Right atrium auricular region (tissue), 2 donors: ENCODE measurements around the gene PPP2R5D. TPM values are rescaled to one million over a fixed set of nuclear protein-coding genes. Genes with fewer than 3 reads are reported as not detected.
"Not testable (repeated sequence)": the region's sequence is repeated elsewhere in the genome, so short reads cannot be mapped to it uniquely, and the experiment has no call there.

Experiments
- DNase-seq: peaks from one replicate; pipeline ENCODE4 v3.0.0-alpha.2; 2019; ENCODE audit warnings: low spot score
- H3K27ac ChIP-seq, 2 donors: fragments of 200-600 bp; sonication (generic); 1 replicate in 1 of 2; 2 replicates in 1 of 2; pipeline ENCODE4 v1.5.1; 2016 to 2019
- H3K27me3 ChIP-seq, 2 donors: fragments of 200-600 bp; sonication (generic); one replicate each; pipeline versions ENCODE4 v1.5.1 to v1.6.0; 2017 to 2019
- H3K36me3 ChIP-seq: fragments of 200-600 bp; sonication (generic); one replicate; pipeline ENCODE4 v1.5.1; 2016
- H3K4me1 ChIP-seq, 2 donors: fragments of 200-600 bp; sonication (generic); one replicate each; pipeline versions ENCODE4 v1.5.1 to v1.6.0; 2017 to 2019
- H3K4me3 ChIP-seq, 2 donors: fragments of 200-600 bp; sonication (generic); 1 replicate in 1 of 2; 2 replicates in 1 of 2; pipeline ENCODE4 v1.5.1; 2017 to 2019; ENCODE audit warnings: mild to moderate bottlenecking in 1 of 2, moderate library complexity in 1 of 2
- H3K9me3 ChIP-seq, 2 donors: fragments of 200-600 bp; sonication (generic); one replicate each; pipeline ENCODE4 v1.5.1; 2019
- total RNA-seq, 2 donors: library from RNA; depleted of rRNA; stranded (reverse); fragments of >200 nt; gene quantifications; one replicate each; pipeline ENCODE4 v1.1.0, GENCODE V29; 2016
- TF ChIP-seq, protein P1 (sequence below), 2 donors: fragments of 200-600 bp; sonication (generic); IDR thresholded peaks; one replicate each; pipeline ENCODE4 v1.5.1; 2019; ENCODE audit warnings: antibody characterized with exemption in 2 of 2

The PPP2R5D gene
- total RNA-seq, 2 donors from 2014 or later, result 32.8 to 41.1 TPM

- TF ChIP-seq, protein P1, sequence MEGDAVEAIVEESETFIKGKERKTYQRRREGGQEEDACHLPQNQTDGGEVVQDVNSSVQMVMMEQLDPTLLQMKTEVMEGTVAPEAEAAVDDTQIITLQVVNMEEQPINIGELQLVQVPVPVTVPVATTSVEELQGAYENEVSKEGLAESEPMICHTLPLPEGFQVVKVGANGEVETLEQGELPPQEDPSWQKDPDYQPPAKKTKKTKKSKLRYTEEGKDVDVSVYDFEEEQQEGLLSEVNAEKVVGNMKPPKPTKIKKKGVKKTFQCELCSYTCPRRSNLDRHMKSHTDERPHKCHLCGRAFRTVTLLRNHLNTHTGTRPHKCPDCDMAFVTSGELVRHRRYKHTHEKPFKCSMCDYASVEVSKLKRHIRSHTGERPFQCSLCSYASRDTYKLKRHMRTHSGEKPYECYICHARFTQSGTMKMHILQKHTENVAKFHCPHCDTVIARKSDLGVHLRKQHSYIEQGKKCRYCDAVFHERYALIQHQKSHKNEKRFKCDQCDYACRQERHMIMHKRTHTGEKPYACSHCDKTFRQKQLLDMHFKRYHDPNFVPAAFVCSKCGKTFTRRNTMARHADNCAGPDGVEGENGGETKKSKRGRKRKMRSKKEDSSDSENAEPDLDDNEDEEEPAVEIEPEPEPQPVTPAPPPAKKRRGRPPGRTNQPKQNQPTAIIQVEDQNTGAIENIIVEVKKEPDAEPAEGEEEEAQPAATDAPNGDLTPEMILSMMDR (IDR thresholded peaks at IDR 0.05), result no peak
- Histone ChIP-seq H3K4me3 (no peak overlapping the region), H3K4me1 (peaks cover 0 to 45% of the 10 kb centered on the region in 2 donors), H3K27ac (no peak overlapping the region), H3K36me3 (peaks cover 13% of the 10 kb centered on the region), H3K9me3 (no peaks in the 10 kb centered on the region), H3K27me3 (no peaks in the 10 kb centered on the region)
- DNase-seq, result no peak
Observed at GRCh38 chr6:42988486-42989020, 4.2 kb downstream of the PPP2R5D start.

DNA sequence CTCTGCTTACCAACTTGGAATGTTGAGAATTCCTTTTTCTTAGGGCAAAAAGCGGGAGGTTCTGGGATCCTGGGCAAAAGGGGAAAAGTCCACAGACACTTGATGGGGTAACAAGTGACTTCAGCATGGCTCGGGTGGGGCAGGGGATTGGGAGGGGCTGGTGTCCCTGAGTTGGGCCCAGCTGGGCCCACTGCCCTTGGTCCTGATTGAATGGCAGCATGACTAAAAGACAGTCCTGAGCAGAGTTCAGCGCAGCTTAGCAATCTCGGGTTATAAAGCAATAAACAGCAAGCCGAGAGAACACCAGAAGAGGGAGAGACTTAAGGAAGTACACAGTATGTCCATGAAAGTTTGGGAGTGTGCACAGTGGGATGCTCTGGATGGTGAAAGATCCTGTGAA is 5.6 kb downstream of the PPP2R5D start:
- TF ChIP-seq, protein P1 (IDR thresholded peaks at IDR 0.05), result no peak

DNA sequence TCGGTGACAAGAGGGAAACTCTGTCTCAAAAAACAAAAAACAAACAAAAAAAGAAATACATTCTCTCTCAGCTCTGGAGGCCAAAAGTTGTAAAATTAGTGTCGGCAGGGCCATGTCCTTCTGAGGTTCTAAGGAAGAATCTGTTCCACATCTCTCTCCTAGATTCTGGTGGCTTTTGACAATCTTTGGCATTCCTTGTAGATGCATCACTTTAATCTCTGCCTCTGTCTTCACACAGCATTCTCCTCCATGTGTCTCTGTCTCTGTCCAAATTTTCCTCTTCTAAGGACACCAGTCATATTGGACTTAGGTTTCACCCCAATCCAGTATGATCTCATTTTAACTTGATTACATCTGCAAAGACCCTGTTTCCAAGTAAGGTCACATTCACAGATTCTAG is 9.1 kb downstream of the PPP2R5D start:
- no peaks in the 10 kb centered on the region for H3K27me3 ChIP-seq
- no peaks in the 10 kb centered on the region for H3K9me3 ChIP-seq
- DNase-seq, result no peak
- H3K36me3 ChIP-seq, result peaks cover 13% of the 10 kb centered on the region
- peaks cover 0 to 5% of the 10 kb centered on the region in 2 donors for H3K4me1 ChIP-seq
- TF ChIP-seq, protein P1 (IDR thresholded peaks at IDR 0.05), result no peak
- H3K27ac ChIP-seq, result no peak overlapping the region
- H3K4me3 ChIP-seq, result no peak overlapping the region

More for the DNA sequence above, 5.6 kb downstream of the PPP2R5D start:
- peaks cover 0 to 39% of the 10 kb centered on the region in 2 donors for H3K4me1 ChIP-seq
- peaks cover 13% of the 10 kb centered on the region for H3K36me3 ChIP-seq
- H3K27me3 ChIP-seq, result no peaks in the 10 kb centered on the region
- DNase-seq, result no peak
- H3K4me3 ChIP-seq, result no peak overlapping the region
- no peak overlapping the region for H3K27ac ChIP-seq
- H3K9me3 ChIP-seq, result no peaks in the 10 kb centered on the region

DNA sequence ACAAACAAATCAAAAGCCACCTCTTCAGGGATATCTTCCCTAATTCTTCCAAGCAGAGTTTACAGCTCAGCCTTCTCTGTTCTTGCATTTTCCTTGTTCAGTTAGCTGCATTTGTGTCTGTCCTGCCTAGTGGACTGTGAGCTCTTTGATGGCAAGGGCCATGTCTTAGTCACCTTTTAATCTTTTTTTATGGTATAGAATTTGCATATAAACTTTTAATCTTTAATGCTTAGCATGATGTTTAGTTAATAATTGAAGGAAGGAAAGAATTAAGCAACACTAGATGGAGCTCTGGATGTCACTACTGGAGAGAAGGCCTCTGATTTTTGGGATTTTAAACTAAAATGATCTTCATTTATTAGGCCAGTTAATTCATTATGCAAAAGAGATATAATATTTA is 12.1 kb downstream of the PPP2R5D start:
- no peaks in the 10 kb centered on the region for H3K4me1 ChIP-seq
- no peak overlapping the region for H3K4me3 ChIP-seq
- H3K27me3 ChIP-seq, result no peaks in the 10 kb centered on the region
- H3K9me3 ChIP-seq, result no peaks in the 10 kb centered on the region
- TF ChIP-seq, protein P1 (IDR thresholded peaks at IDR 0.05), result no peak
- no peak overlapping the region for H3K27ac ChIP-seq
- H3K36me3 ChIP-seq, result no peaks in the 10 kb centered on the region
- DNase-seq, result no peak

GRCh38 chr6:42998205-42998604 is 13.8 kb downstream of the PPP2R5D start:
- not testable (repeated sequence) for H3K9me3 ChIP-seq, H3K27me3 ChIP-seq, H3K4me3 ChIP-seq, H3K27ac ChIP-seq, H3K36me3 ChIP-seq, H3K4me1 ChIP-seq, DNase-seq

- Histone ChIP-seq H3K27me3 (no peaks in the 10 kb centered on the region), H3K27ac (no peak overlapping the region), H3K9me3 (no peaks in the 10 kb centered on the region), H3K4me1 (no peaks in the 10 kb centered on the region), H3K4me3 (no peak overlapping the region), H3K36me3 (peaks cover 16% of the 10 kb centered on the region)
- DNase-seq, result no peak
- TF ChIP-seq, protein P1 (IDR thresholded peaks at IDR 0.05), result no peak
Observed at GRCh38 chr6:43001843-43002242, 17.5 kb downstream of the PPP2R5D start.
